ENCODE measurements around the gene MYH16.

MYH16 gene

GRCh38 chr7:99238558-99239341, 33.9 kb upstream of the MYH16 start:
- DNase-seq (ENCODE audit: low read depth), result no peak
- TF ChIP-seq CTCF (IDR thresholded peaks at IDR 0.05; ENCODE audit: insufficient read depth, low read depth, low read length, missing control alignments), result no peak
- no peak overlapping the region for H3K4me3 ChIP-seq (ENCODE audit: low read depth, low read length)

- DNase-seq (ENCODE audit: low read depth), result no peak
- H3K4me3 ChIP-seq (ENCODE audit: low read depth, low read length), result no peak overlapping the region
- no peak for TF ChIP-seq CTCF (IDR thresholded peaks at IDR 0.05; ENCODE audit: insufficient read depth, low read depth, low read length, missing control alignments)
These were observed 30.0 kb upstream of the MYH16 start for GRCh38 chr7:99242682-99243081.

- no peak for DNase-seq (ENCODE audit: low read depth)
- H3K4me3 ChIP-seq (ENCODE audit: low read depth, low read length), result no peak overlapping the region
- no peak for TF ChIP-seq CTCF (IDR thresholded peaks at IDR 0.05; ENCODE audit: insufficient read depth, low read depth, low read length, missing control alignments)
These were observed 28.8 kb upstream of the MYH16 start for GRCh38 chr7:99243751-99244337.

GRCh38 chr7:99244939-99245338, 27.7 kb upstream of the MYH16 start:
- no peak overlapping the region for H3K4me3 ChIP-seq (ENCODE audit: low read depth, low read length)
- DNase-seq (ENCODE audit: low read depth), result no peak
- TF ChIP-seq CTCF (IDR thresholded peaks at IDR 0.05; ENCODE audit: insufficient read depth, low read depth, low read length, missing control alignments), result no peak

- TF ChIP-seq CTCF (IDR thresholded peaks at IDR 0.05; ENCODE audit: insufficient read depth, low read depth, low read length, missing control alignments), result no peak
- no peak overlapping the region for H3K4me3 ChIP-seq (ENCODE audit: low read depth, low read length)
- no peak for DNase-seq (ENCODE audit: low read depth)
These were observed 24.1 kb upstream of the MYH16 start for GRCh38 chr7:99248391-99249095.

- no peak for TF ChIP-seq CTCF (IDR thresholded peaks at IDR 0.05; ENCODE audit: insufficient read depth, low read depth, low read length, missing control alignments)
- H3K4me3 ChIP-seq (ENCODE audit: low read depth, low read length), result no peak overlapping the region
- no peak for DNase-seq (ENCODE audit: low read depth)
These were observed 22.6 kb upstream of the MYH16 start for GRCh38 chr7:99249985-99250575.

Data from GM12865 (cell line).